Activated CD8-positive, alpha-beta memory T cell treated with anti-CD3 and anti-CD28 coated beads, Interleukin-2, amount 50 U/mL, for 4 hours (primary cell): Measurements from ENCODE around the gene MYO1E.

Source experiments
- DNase-seq: peaks from one replicate; pipeline ENCODE4 v3.0.0-alpha.2; 2020

Gene MYO1E

GRCh38 chr15:59312205-59312604 is 60.5 kb downstream of the MYO1E start:
- DNase-seq: no peak

DNA sequence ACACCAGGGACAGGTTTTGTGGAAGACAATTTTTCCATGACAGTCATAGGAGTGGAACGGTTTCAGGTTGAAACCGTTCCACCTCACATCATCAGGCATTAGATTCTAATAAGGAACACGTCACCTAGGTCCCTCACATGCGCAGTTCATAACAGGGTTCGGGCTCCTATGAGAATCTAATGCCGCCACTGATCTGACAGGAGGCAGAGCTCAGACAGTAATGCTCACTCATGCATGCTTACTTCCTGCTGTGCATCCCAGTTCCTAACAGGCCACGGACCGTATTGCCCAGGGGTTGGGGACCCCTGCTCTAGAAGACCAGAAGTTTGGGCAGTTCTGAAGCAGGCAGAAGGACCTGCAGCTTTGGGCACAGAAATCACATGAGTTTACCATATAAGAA is 61.5 kb downstream of the MYO1E start:
- DNase-seq: no peak

GRCh38 chr15:59309405-59309804 is 63.3 kb downstream of the MYO1E start:
- DNase-seq: no peak

- no peak for DNase-seq
Observed at GRCh38 chr15:59307165-59307537, 65.5 kb downstream of the MYO1E start.

DNA sequence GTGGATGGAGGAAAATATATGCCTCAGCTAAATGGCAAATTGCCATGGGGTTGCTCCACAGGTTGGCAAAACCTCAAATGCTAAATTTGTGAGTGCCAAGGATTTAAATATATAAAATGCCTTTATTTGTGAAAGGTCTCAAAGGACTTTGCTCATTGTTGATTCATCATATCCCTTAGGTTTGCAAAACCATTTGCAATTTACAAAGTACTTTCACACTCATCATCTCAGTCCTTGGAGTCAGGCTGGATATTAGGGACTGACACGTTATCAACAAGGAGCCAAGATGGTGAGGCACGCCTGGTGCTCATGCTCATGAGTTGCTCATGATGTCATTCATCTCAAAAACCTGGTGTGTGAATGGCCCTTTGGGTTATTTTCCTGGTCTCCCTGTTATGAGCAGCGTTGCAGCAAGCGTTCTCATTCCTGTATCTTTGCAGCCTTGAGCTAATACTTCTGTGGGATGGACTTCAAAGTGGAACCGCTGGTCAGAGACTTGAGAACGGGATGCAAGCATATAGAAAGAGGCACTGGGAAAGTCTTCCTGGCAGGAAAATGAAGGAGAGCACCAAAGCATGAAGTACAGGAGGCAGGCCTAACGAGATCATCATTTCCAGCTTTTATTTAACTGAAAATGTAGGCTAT is 66.0 kb downstream of the MYO1E start:
- DNase-seq: no peak

- DNase-seq: no peak
Observed at GRCh38 chr15:59304807-59305206, 67.9 kb downstream of the MYO1E start.

DNA sequence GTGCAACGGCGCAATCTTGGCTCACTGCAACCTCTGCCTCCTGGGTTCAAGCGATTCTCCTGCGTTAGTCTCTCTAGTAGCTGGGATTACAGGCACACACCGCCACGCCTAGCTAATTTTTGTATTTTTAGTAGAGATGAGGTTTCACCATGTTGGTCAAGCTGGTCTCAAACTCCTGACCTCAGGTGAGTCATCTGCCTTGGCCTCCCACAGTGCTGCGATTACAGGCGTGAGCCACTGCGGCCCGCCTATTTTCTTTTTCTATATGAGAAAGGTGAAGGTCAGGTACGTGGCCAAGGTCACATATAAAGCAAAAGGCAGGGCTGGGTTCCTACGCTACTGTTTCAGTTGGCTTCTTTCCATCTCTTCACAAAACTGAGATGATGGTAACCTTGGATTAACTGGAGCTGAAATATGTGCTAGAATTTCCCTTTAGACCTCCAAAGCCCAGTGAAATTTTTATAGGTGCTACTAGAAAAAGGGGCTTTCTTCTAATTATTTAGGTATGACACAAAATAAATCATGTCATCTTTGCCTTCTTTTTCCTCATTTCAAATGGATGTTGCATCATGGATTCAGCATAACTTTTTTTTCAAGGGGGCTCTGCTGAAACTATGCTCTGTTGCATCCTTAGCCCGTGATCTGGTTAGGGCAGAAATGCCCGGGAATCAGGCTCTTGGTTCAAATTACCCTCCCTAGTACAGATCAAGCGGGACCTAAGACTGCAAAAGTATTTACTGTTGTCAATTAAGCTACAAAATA is 68.5 kb downstream of the MYO1E start:
- DNase-seq: no peak

GRCh38 chr15:59303633-59304032 is 69.0 kb downstream of the MYO1E start:
- no peak for DNase-seq

GRCh38 chr15:59303136-59303535 is 69.5 kb downstream of the MYO1E start:
- no peak for DNase-seq

- DNase-seq: no peak
Observed at GRCh38 chr15:59301527-59301926, 71.1 kb downstream of the MYO1E start.

- no peak for DNase-seq
Observed at GRCh38 chr15:59300618-59301139, 72.0 kb downstream of the MYO1E start.

- DNase-seq: peak; percentile 63
Observed at GRCh38 chr15:59299929-59300617, 72.6 kb downstream of the MYO1E start.

GRCh38 chr15:59298854-59299250 is 73.8 kb downstream of the MYO1E start:
- DNase-seq: no peak

GRCh38 chr15:59298225-59298853 is 74.3 kb downstream of the MYO1E start:
- no peak for DNase-seq

- no peak for DNase-seq
Observed at GRCh38 chr15:59296181-59296617, 76.5 kb downstream of the MYO1E start.

- DNase-seq: no peak
Observed at GRCh38 chr15:59295261-59296001, 77.2 kb downstream of the MYO1E start.

GRCh38 chr15:59294574-59295260 is 78.0 kb downstream of the MYO1E start:
- DNase-seq: no peak

DNA sequence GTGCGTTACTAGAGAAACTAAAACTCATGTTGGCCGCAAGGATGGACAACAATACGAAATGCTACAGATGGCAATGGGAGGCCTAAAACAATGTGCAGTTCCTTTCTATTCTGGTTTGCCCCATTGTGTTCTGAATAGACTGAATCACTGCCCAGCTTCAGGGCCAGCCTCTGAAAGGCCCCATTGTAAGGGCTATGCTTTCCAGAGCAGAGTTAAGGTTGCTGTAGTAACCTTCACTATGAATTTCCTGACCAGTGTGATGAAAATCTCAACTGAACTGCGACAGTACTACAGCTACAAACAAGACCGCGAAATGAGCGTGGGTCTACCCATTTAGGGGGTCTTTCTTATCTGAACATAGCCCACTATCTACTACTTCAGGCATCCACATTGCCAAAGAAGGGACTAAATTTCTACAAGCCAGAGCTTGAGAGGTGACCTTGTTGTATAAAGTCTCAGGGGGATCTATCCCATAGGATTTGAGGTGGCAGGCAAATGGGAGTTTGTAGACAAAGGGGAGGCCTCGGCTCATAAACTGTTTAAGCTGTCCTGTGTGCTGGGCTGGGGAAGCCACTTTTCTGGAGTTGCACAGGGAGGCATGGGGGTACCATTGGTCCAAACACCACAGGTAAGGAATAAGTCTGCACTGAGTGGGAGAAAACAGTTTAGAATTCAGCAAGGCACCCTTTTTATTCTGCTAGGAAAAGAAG is 80.1 kb downstream of the MYO1E start:
- DNase-seq: no peak

- DNase-seq: no peak
Observed at GRCh38 chr15:59291213-59291549, 81.5 kb downstream of the MYO1E start.

- no peak for DNase-seq
Observed at GRCh38 chr15:59290295-59291212, 82.1 kb downstream of the MYO1E start.
